Psoas muscle (tissue), 8 donors: ENCODE data around the gene ZSWIM6. TPM values are rescaled to one million over a fixed set of nuclear protein-coding genes. Genes with fewer than 3 reads are reported as not detected.

ENCODE experiments used
- ATAC-seq, 4 donors: fragments of 200-7000 bp; cut with Tn5 transposase; one replicate each; pipeline ENCODE4 v1.9.1; 2020; ENCODE audit warnings: moderate library complexity in 3 of 4, mild to moderate bottlenecking in 2 of 4
- DNase-seq, 2 donors: peaks; one replicate each; pipeline ENCODE4 v3.0.0-alpha.2; 2020
- H3K27ac ChIP-seq: fragments of 200-600 bp; one replicate; pipeline ENCODE4 v1.8.0; 2022
- H3K27me3 ChIP-seq, 3 donors: fragments of 200-600 bp in 1 of 3; one replicate each; pipeline versions ENCODE4 v1.6.1 to v1.8.0; 2013 to 2022; ENCODE audit warnings: low read length in 2 of 3, mild to moderate bottlenecking in 2 of 3, moderate library complexity in 1 of 3; ENCODE audit not compliant: insufficient read depth in 3 of 3
- H3K36me3 ChIP-seq, 2 donors: fragments of 200-600 bp in 1 of 2; one replicate each; pipeline versions ENCODE4 v1.6.1 to v1.8.0; 2013 to 2022; ENCODE audit warnings: low read depth in 1 of 2, mild to moderate bottlenecking in 1 of 2, moderate library complexity in 1 of 2; ENCODE audit not compliant: insufficient read depth in 1 of 2
- H3K4me1 ChIP-seq: fragments of 200-600 bp; one replicate; pipeline ENCODE4 v1.8.0; 2022
- H3K4me3 ChIP-seq: fragments of 200-600 bp; one replicate; pipeline ENCODE4 v1.8.0; 2022; ENCODE audit warnings: mild to moderate bottlenecking
- H3K9me3 ChIP-seq: fragments of 200-600 bp; one replicate; pipeline ENCODE4 v1.8.0; 2022
- CTCF ChIP-seq: fragments of 200-600 bp; IDR thresholded peaks from one replicate; pipeline ENCODE4 v1.8.0; 2022; ENCODE audit warnings: antibody characterized with exemption
- WGBS, 3 donors: extraction: QIAGEN DNeasy Blood & Tissue Kit; methylation state at CpG; one replicate each; pipeline versions ENCODE4 v1.1.6 to v1.1.7; 2013; 5-methylcytosine and 5-hydroxymethylcytosine counted together
- intact Hi-C, 2 donors: fragments of 100-400 bp; cut with DNase I; formaldehyde crosslinking; loops; one replicate each; pipeline versions ENCODE4 v1.11.0 to v1.14.2; 2022
- polyA plus RNA-seq, 3 donors: library from polyadenylated mRNA; stranded (reverse); fragments of 200-250 nt; gene quantifications; one replicate each; pipeline ENCODE4 v1.2.3, GENCODE V29; 2013
- total RNA-seq, 4 donors: library from RNA; stranded (reverse); fragmentation: NEBNext Ultra II Directional in 2 of 4; extraction: Animal tissue kit (Norgen Biotek cat#: 25700) in 2 of 4; gene quantifications; one replicate each; pipeline versions ENCODE4 v1.2.1 to v1.2.4, GENCODE V29; 2021 to 2023
- donor health status: healthy with polysubstance abuse.
- donor health status: DM: no; HTN: no; CAD: no; lungs with moderate emphysema.
- donor health status: Bipolar disorder and iron deficiency.
- donor health status: healthy.
- donor health status: DM: yes; HTN: yes; CAD: no.
- donor health status: DM: no; HTN: no; CAD: no.
- donor health status: DM: no; HTN: no; CAD: no.
- donor health status: DM: yes; HTN: yes; CAD: no.

Gene ZSWIM6
- total and polyA plus RNA-seq, 7 donors, result 1.4 to 6.3 (median 4.0) TPM

GRCh38 chr5:61350535-61350934 is 18.5 kb downstream of the ZSWIM6 start:
- 34 to 77% (median 44%) methylated on average over 4 of the region's 4 CpGs for WGBS, 3 donors
- no peak overlapping the region for H3K27ac ChIP-seq
- H3K4me3 ChIP-seq, result no peak overlapping the region
- intact Hi-C loops, result no loop called here
- H3K4me1 ChIP-seq, result peaks cover 30% of the 10 kb centered on the region
- DNase-seq (no peak), ATAC-seq (peak in 3 of 4 donors; percentile 46 to 65 (median 55))
- H3K9me3 ChIP-seq, result no peaks in the 10 kb centered on the region
- TF ChIP-seq CTCF, result no peak
- no peaks in the 10 kb centered on the region for H3K27me3 ChIP-seq
- H3K36me3 ChIP-seq, result no peaks in the 10 kb centered on the region

GRCh38 chr5:61351733-61352132 is 19.7 kb downstream of the ZSWIM6 start:
- intact Hi-C loops, result no loop called here
- ATAC-seq, result no peak
- WGBS, 3 donors, result 97 to 98% (median 98%) methylated on average over 2 of the region's 2 CpGs
- no peak for TF ChIP-seq CTCF
- no peaks in the 10 kb centered on the region for H3K9me3 ChIP-seq
- DNase-seq, result no peak
- H3K4me3 ChIP-seq, result no peak overlapping the region
- no peaks in the 10 kb centered on the region for H3K36me3 ChIP-seq
- H3K27ac ChIP-seq, result no peak overlapping the region
- H3K4me1 ChIP-seq, result peaks cover 30% of the 10 kb centered on the region
- no peaks in the 10 kb centered on the region for H3K27me3 ChIP-seq

GRCh38 chr5:61352180-61352579 is 20.1 kb downstream of the ZSWIM6 start:
- peaks cover 4% of the 10 kb centered on the region for H3K9me3 ChIP-seq
- intact Hi-C loops, result no loop called here
- H3K27me3 ChIP-seq, result no peaks in the 10 kb centered on the region
- no peak overlapping the region for H3K27ac ChIP-seq
- no peak for TF ChIP-seq CTCF
- peaks cover 30% of the 10 kb centered on the region for H3K4me1 ChIP-seq
- DNase-seq (no peak), ATAC-seq (no peak)
- no peak overlapping the region for H3K4me3 ChIP-seq
- H3K36me3 ChIP-seq, result no peaks in the 10 kb centered on the region

GRCh38 chr5:61352612-61353156 is 20.6 kb downstream of the ZSWIM6 start:
- H3K27ac ChIP-seq, result no peak overlapping the region
- H3K27me3 ChIP-seq, result no peaks in the 10 kb centered on the region
- WGBS, 3 donors, result 80 to 82% (median 80%) methylated on average over 3 of the region's 3 CpGs
- H3K4me3 ChIP-seq, result no peak overlapping the region
- H3K36me3 ChIP-seq, result no peaks in the 10 kb centered on the region
- no peak for ATAC-seq
- H3K4me1 ChIP-seq, result peaks cover 30% of the 10 kb centered on the region
- TF ChIP-seq CTCF, result no peak
- H3K9me3 ChIP-seq, result peaks cover 8% of the 10 kb centered on the region
- no peak for DNase-seq
- intact Hi-C loops, result no loop called here

GRCh38 chr5:61353293-61353692 is 21.2 kb downstream of the ZSWIM6 start:
- Histone ChIP-seq H3K27me3 (no peaks in the 10 kb centered on the region), H3K36me3 (no peaks in the 10 kb centered on the region), H3K4me3 (no peak overlapping the region), H3K9me3 (peaks cover 8% of the 10 kb centered on the region), H3K27ac (no peak overlapping the region), H3K4me1 (peaks cover 26% of the 10 kb centered on the region)
- no peak for TF ChIP-seq CTCF
- DNase-seq (no peak), ATAC-seq (no peak)
- 88 to 96% (median 95%) methylated on average over 1 of the region's 1 CpG for WGBS, 3 donors
- intact Hi-C loops, result no loop called here
